SKM-1 (cell line): ENCODE measurements around the gene CSRP2.

ENCODE experiments used
- DNase-seq: peaks from one replicate; lab custom pipeline; 2025; ENCODE audit not compliant: unreplicated experiment; lab: John Stamatoyannopoulos, UW

Gene CSRP2

GRCh38 chr12:76878899-76879709 lies at the start of gene CSRP2:
Gene CSRP2, minus strand, starts transcription at chr12:76879019. Its CDS starts 12,759 bp downstream, at chr12:76866260.
- DNase-seq = peak; percentile 11

- DNase-seq = no peak
Observed at GRCh38 chr12:76927170-76927784, 48.5 kb upstream of the CSRP2 start.

- no peak for DNase-seq
Observed at GRCh38 chr12:76925135-76925534, 46.3 kb upstream of the CSRP2 start.

GRCh38 chr12:76922866-76923265 lies 44.0 kb upstream of the CSRP2 start:
- no peak for DNase-seq

GRCh38 chr12:76921891-76922664 lies 43.3 kb upstream of the CSRP2 start:
- DNase-seq = no peak

- no peak for DNase-seq
Observed at GRCh38 chr12:76921100-76921471, 42.3 kb upstream of the CSRP2 start.

GRCh38 chr12:76920172-76921099 lies 41.6 kb upstream of the CSRP2 start:
- DNase-seq = no peak

- no peak for DNase-seq
Observed at GRCh38 chr12:76919383-76920171, 40.8 kb upstream of the CSRP2 start.

GRCh38 chr12:76916170-76916540 lies 37.3 kb upstream of the CSRP2 start:
- no peak for DNase-seq

GRCh38 chr12:76915361-76916169 lies 36.7 kb upstream of the CSRP2 start:
- no peak for DNase-seq

GRCh38 chr12:76914102-76914859 lies 35.5 kb upstream of the CSRP2 start:
- no peak for DNase-seq

- DNase-seq = no peak
Observed at GRCh38 chr12:76909290-76909689, 30.5 kb upstream of the CSRP2 start.

- DNase-seq = no peak
Observed at GRCh38 chr12:76908303-76909017, 29.6 kb upstream of the CSRP2 start.

GRCh38 chr12:76901628-76902380 lies 23.0 kb upstream of the CSRP2 start:
- DNase-seq = no peak

- no peak for DNase-seq
Observed at GRCh38 chr12:76899522-76899921, 20.7 kb upstream of the CSRP2 start.

- DNase-seq = no peak
Observed at GRCh38 chr12:76898442-76898841, 19.6 kb upstream of the CSRP2 start.

- DNase-seq = no peak
Observed at GRCh38 chr12:76896274-76896673, 17.5 kb upstream of the CSRP2 start.
